IMR-90 (cell line): ENCODE data around the gene CHST5. TPM values are rescaled to one million over a fixed set of nuclear protein-coding genes. Genes with fewer than 3 reads are reported as not detected.

ENCODE experiments used
- ATAC-seq: fragments of 200-7000 bp; cut with Tn5 transposase; 2 replicates; pipeline ENCODE4 v1.9.1; 2020; ENCODE audit warnings: low read depth, mild to moderate bottlenecking, moderate library complexity
- BruUV-seq: library from RNA; stranded (reverse); fragments of 400-500 nt; replicated peaks from 2 replicates; lab custom pipeline; 2021; lab: Mats Ljungman, UMichigan
- CTCF ChIA-PET: fragments of 300-600 bp; formaldehyde crosslinking; extraction: SDS; loops from one replicate; lab custom pipeline; 2021; ENCODE audit warnings: antibody characterized with exemption; lab: Yijun Ruan, JAX
- POLR2A ChIA-PET: fragments of 300-600 bp; sonication (Branson Sonifier 250); formaldehyde crosslinking; loops from one replicate; lab custom pipeline; 2022; ENCODE audit warnings: antibody characterized with exemption; ENCODE audit not compliant: unreplicated experiment; lab: Charles Lee
- DNase-seq: peaks from one replicate; pipeline ENCODE4 v3.0.0; 2013
- H2AFZ ChIP-seq: replicated peaks from 2 replicates; pipeline ENCODE3; 2013; ENCODE audit warnings: low read length, mild to moderate bottlenecking; ENCODE audit not compliant: poor library complexity
- H2AK5ac ChIP-seq: 2 replicates; pipeline ENCODE4 v1.6.1; 2013; ENCODE audit warnings: low read depth, low read length, inconsistent platforms
- H2AK9ac ChIP-seq: replicated peaks from 2 replicates; pipeline ENCODE3; 2013; ENCODE audit warnings: mild to moderate bottlenecking, low read depth, low read length, moderate library complexity; ENCODE audit not compliant: poor library complexity
- H2BK120ac ChIP-seq: 2 replicates; pipeline ENCODE4 v1.6.1; 2013; ENCODE audit warnings: low read depth, low read length, inconsistent platforms
- H2BK15ac ChIP-seq: 3 replicates; pipeline ENCODE4 v1.6.1; 2013; ENCODE audit warnings: low read depth, low read length, inconsistent platforms
- H2BK20ac ChIP-seq: 2 replicates; pipeline ENCODE4 v1.6.1; 2013; ENCODE audit warnings: low read depth, mild to moderate bottlenecking, inconsistent platforms, low read length, moderate library complexity
- H2BK5ac ChIP-seq: 2 replicates; pipeline ENCODE4 v1.6.1; 2013; ENCODE audit warnings: mild to moderate bottlenecking, low read depth, low read length, inconsistent platforms; ENCODE audit not compliant: poor library complexity, severe bottlenecking
- H3K14ac ChIP-seq: replicated peaks from 2 replicates; pipeline ENCODE4 v1.6.1; 2013; ENCODE audit warnings: low read depth, low read length, inconsistent platforms
- H3K18ac ChIP-seq: 2 replicates; pipeline ENCODE4 v1.6.1; 2013; ENCODE audit warnings: low read depth, low read length, control low read depth
- H3K23ac ChIP-seq: 2 replicates; pipeline ENCODE4 v1.6.1; 2013; ENCODE audit warnings: low read depth, low read length, inconsistent platforms
- H3K27ac ChIP-seq: 2 replicates; pipeline ENCODE4 v1.5.1; 2013; ENCODE audit warnings: mild to moderate bottlenecking, control low read depth, low read length; ENCODE audit not compliant: insufficient read depth
- H3K27me3 ChIP-seq: 2 replicates; pipeline ENCODE4 v1.6.1; 2013; ENCODE audit warnings: low read length; ENCODE audit not compliant: control insufficient read depth, insufficient read depth
- H3K36me3 ChIP-seq: 2 replicates; pipeline ENCODE4 v1.6.1; 2013; ENCODE audit warnings: low read length, mixed read lengths; ENCODE audit not compliant: control insufficient read depth, insufficient read depth
- H3K4ac ChIP-seq: 2 replicates; pipeline ENCODE4 v1.6.1; 2013; ENCODE audit warnings: low read depth, low read length, inconsistent platforms
- H3K4me1 ChIP-seq: 2 replicates; pipeline ENCODE4 v1.6.1; 2013; ENCODE audit warnings: low read length, mixed read lengths; ENCODE audit not compliant: control insufficient read depth, insufficient read depth
- H3K4me2 ChIP-seq: 2 replicates; pipeline ENCODE4 v1.6.1; 2013; ENCODE audit warnings: low read depth, mild to moderate bottlenecking, control low read depth, low read length, moderate library complexity
- H3K4me3 ChIP-seq: 2 replicates; pipeline ENCODE4 v1.5.1; 2013; ENCODE audit warnings: low read depth, mild to moderate bottlenecking, control low read depth, low read length, moderate library complexity; ENCODE audit not compliant: insufficient read depth
- H3K56ac ChIP-seq: 2 replicates; pipeline ENCODE4 v1.6.1; 2013; ENCODE audit warnings: low read length, inconsistent platforms; ENCODE audit not compliant: insufficient read depth; ENCODE audit errors: extremely low read depth
- H3K79me1 ChIP-seq, 2 experiments: 2 replicates each; pipeline ENCODE4 v1.6.1; 2013; ENCODE audit warnings: low read length in 2 of 2, inconsistent platforms in 1 of 2, low read depth in 1 of 2
- H3K9ac ChIP-seq: 2 replicates; pipeline ENCODE4 v1.6.1; 2013; ENCODE audit warnings: low read depth, low read length, control low read depth
- H3K9me1 ChIP-seq: 2 replicates; pipeline ENCODE4 v1.6.1; 2013; ENCODE audit warnings: low read length, inconsistent platforms; ENCODE audit not compliant: insufficient read depth
- H3K9me3 ChIP-seq: 2 replicates; pipeline ENCODE4 v1.6.1; 2013; ENCODE audit warnings: low read length; ENCODE audit not compliant: control insufficient read depth, insufficient read depth
- H4K20me1 ChIP-seq: 2 replicates; pipeline ENCODE4 v1.6.1; 2013; ENCODE audit warnings: low read length, inconsistent platforms; ENCODE audit not compliant: insufficient read depth
- H4K5ac ChIP-seq: 2 replicates; pipeline ENCODE4 v1.6.1; 2013; ENCODE audit warnings: mild to moderate bottlenecking, low read depth, low read length, control low read depth
- H4K8ac ChIP-seq, 2 experiments: 2 replicates each; pipeline ENCODE4 v1.6.1; 2013; ENCODE audit warnings: low read depth in 2 of 2, low read length in 2 of 2, control low read depth in 1 of 2, inconsistent platforms in 1 of 2
- H4K91ac ChIP-seq: 2 replicates; pipeline ENCODE4 v1.6.1; 2013; ENCODE audit warnings: low read depth, low read length, inconsistent platforms; ENCODE audit not compliant: insufficient read depth
- BHLHE40 ChIP-seq: fragments of 150-350 bp; IDR thresholded peaks from 2 replicates; pipeline ENCODE4 v1.6.1; 2016; ENCODE audit warnings: mild to moderate bottlenecking, low read depth, low read length
- CEBPB ChIP-seq: IDR thresholded peaks from 2 replicates; pipeline ENCODE4 v1.6.1; 2012; ENCODE audit warnings: low read depth, low read length, improper control_type of control experiment
- CHD1 ChIP-seq: IDR thresholded peaks from 2 replicates; pipeline ENCODE4 v1.6.1; 2012; ENCODE audit warnings: low read depth, low read length, improper control_type of control experiment
- FOS ChIP-seq: fragments of 150-350 bp; IDR thresholded peaks from 2 replicates; pipeline ENCODE4 v1.6.1; 2016; ENCODE audit warnings: low read depth, low read length
- MAFK ChIP-seq: IDR thresholded peaks from 2 replicates; pipeline ENCODE4 v1.6.1; 2012; ENCODE audit warnings: low read depth, low read length, improper control_type of control experiment
- MAZ ChIP-seq: IDR thresholded peaks from 2 replicates; pipeline ENCODE4 v1.6.1; 2012; ENCODE audit warnings: low read depth, mild to moderate bottlenecking, low read length, improper control_type of control experiment, moderate library complexity, borderline replicate concordance
- MXI1 ChIP-seq: IDR thresholded peaks from 2 replicates; pipeline ENCODE4 v1.6.1; 2012; ENCODE audit warnings: low read depth, mild to moderate bottlenecking, low read length, moderate library complexity, borderline replicate concordance
- NFE2L2 ChIP-seq: fragments of 150-350 bp; IDR thresholded peaks from 2 replicates; pipeline ENCODE4 v1.6.1; 2016; ENCODE audit warnings: low read depth, mild to moderate bottlenecking, low read length
- POLR2A ChIP-seq: IDR thresholded peaks from 2 replicates; pipeline ENCODE4 v1.6.1; 2012; ENCODE audit warnings: mild to moderate bottlenecking, low read depth, low read length
- RAD21 ChIP-seq: IDR thresholded peaks from 2 replicates; pipeline ENCODE4 v1.6.1; 2012; ENCODE audit warnings: low read length, improper control_type of control experiment
- RCOR1 ChIP-seq: IDR thresholded peaks from 2 replicates; pipeline ENCODE4 v1.6.1; 2012; ENCODE audit warnings: mild to moderate bottlenecking, low read length, improper control_type of control experiment; ENCODE audit not compliant: insufficient replicate concordance
- RFX5 ChIP-seq: IDR thresholded peaks from 2 replicates; pipeline ENCODE4 v1.8.0; 2012; ENCODE audit warnings: low read depth, mild to moderate bottlenecking, low read length, moderate library complexity
- SMC3 ChIP-seq: fragments of 150-350 bp; IDR thresholded peaks from 2 replicates; pipeline ENCODE4 v1.6.1; 2016; ENCODE audit warnings: low read depth, mild to moderate bottlenecking, antibody characterized with exemption, low read length, moderate library complexity
- WGBS, 2 experiments: methylation state at CpG; one replicate each; pipeline versions ENCODE4 v1.1.5 to v1.1.7; 2013; ENCODE audit warnings: missing lambda C conversion rate in 2 of 2; ENCODE audit not compliant: insufficient read length in 1 of 2; ENCODE audit errors: extremely low coverage in 2 of 2; 5-methylcytosine and 5-hydroxymethylcytosine counted together
- dilution Hi-C: fragments of 300-500 bp; cut with HindIII; formaldehyde crosslinking; loops from one replicate; pipeline ENCODE4 v1.14.3; 2018; ENCODE audit warnings: low sequenced_read_pairs; ENCODE audit not compliant: unreplicated experiment
- in situ Hi-C: fragments of 300-500 bp; cut with MboI; formaldehyde crosslinking; loops from 3 replicates; pipeline ENCODE4 v1.14.3; 2019; ENCODE audit warnings: low sequenced_read_pairs, inconsistent platforms, mixed read lengths
- intact Hi-C: fragments of 100-400 bp; cut with micrococcal nuclease; formaldehyde crosslinking; loops from 2 replicates; pipeline ENCODE4 v1.10.0; 2022
- polyA plus RNA-seq, 3 experiments: library from polyadenylated mRNA; depleted of rRNA; stranded (reverse); fragments of >200 nt; gene quantifications; 2 replicates each; pipeline ENCODE4 v1.2.3, GENCODE V29; 2012; ENCODE audit warnings: low replicate concordance in 1 of 3
- total RNA-seq: library from RNA; depleted of rRNA; stranded (reverse); fragments of >200 nt; gene quantifications from 2 replicates; pipeline ENCODE4 v1.2.3, GENCODE V29; 2012
- TF ChIP-seq, protein P1 (sequence below): conservative IDR thresholded peaks from 2 replicates; pipeline ENCODE4 v1.5.1; 2012; ENCODE audit warnings: mild to moderate bottlenecking, low read depth, low read length, improper control_type of control experiment
- TF ChIP-seq, protein P2 (sequence below): fragments of 150-350 bp; IDR thresholded peaks from 2 replicates; pipeline ENCODE4 v1.6.1; 2017; ENCODE audit warnings: mild to moderate bottlenecking, antibody characterized with exemption, low read length, low read depth
- TF ChIP-seq, protein P3 (sequence below): fragments of 150-350 bp; IDR thresholded peaks from 2 replicates; pipeline ENCODE4 v1.6.1; 2016; ENCODE audit warnings: low read depth, mild to moderate bottlenecking, low read length, moderate library complexity, borderline replicate concordance

The CHST5 gene
- total and polyA plus RNA-seq, 2 of the 4 experiments (the other 2 are of a cell fraction) = not detected

DNA sequence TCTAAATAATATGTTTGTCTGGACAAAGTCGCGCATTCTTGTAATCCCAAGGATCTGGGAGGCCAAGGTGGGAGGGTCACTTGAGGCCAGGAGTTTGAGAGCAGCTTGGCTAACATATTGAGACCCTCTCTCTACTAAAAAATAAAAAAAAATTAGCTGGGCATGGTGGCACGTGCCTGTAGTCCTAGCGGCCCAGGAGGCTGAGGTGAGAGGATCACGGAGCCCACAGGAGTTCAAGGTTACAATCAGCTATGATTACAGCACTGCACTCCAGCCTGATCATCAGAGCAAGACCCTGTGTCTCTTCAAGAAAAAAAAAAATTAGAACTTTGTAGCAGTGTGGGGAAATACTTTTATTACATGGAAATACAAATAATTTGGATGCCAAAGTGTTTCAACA, 34.5 kb downstream of the CHST5 start:
- intact Hi-C loops (no loop called here), in situ Hi-C loops (no loop called here), dilution Hi-C loops (no loop called here)
- no peak overlapping the region for H3K4me3 ChIP-seq
- H4K8ac ChIP-seq = no peak overlapping the region
- H2BK20ac ChIP-seq = no peak overlapping the region
- H3K27ac ChIP-seq = no peak overlapping the region
- POLR2A ChIA-PET = no interaction called here
- H4K91ac ChIP-seq = no peak overlapping the region
- WGBS, 2 experiments = no CpG with 5 or more reads among the region's 5 CpGs
- no peak overlapping the region for H3K23ac ChIP-seq
- H3K9me1 ChIP-seq = no peaks in the 10 kb centered on the region; the same call in 1 of the 2 replicates
- no peak overlapping the region for H3K18ac ChIP-seq
- DNase-seq = no peak
- no peak overlapping the region for H2BK15ac ChIP-seq
- H3K27me3 ChIP-seq = peaks cover 4% of the 10 kb centered on the region
- no peak overlapping the region for H3K4ac ChIP-seq
- no peak for TF ChIP-seq POLR2A
- TF ChIP-seq, protein P1, sequence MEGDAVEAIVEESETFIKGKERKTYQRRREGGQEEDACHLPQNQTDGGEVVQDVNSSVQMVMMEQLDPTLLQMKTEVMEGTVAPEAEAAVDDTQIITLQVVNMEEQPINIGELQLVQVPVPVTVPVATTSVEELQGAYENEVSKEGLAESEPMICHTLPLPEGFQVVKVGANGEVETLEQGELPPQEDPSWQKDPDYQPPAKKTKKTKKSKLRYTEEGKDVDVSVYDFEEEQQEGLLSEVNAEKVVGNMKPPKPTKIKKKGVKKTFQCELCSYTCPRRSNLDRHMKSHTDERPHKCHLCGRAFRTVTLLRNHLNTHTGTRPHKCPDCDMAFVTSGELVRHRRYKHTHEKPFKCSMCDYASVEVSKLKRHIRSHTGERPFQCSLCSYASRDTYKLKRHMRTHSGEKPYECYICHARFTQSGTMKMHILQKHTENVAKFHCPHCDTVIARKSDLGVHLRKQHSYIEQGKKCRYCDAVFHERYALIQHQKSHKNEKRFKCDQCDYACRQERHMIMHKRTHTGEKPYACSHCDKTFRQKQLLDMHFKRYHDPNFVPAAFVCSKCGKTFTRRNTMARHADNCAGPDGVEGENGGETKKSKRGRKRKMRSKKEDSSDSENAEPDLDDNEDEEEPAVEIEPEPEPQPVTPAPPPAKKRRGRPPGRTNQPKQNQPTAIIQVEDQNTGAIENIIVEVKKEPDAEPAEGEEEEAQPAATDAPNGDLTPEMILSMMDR = no peak
- no peak for TF ChIP-seq CHD1
- TF ChIP-seq RFX5 = no peak
- no peak for TF ChIP-seq RAD21
- TF ChIP-seq MXI1 = no peak
- TF ChIP-seq RCOR1 = no peak
- TF ChIP-seq CEBPB = no peak
- no peak for TF ChIP-seq FOS
- no peak for TF ChIP-seq NFE2L2
- no peak for TF ChIP-seq MAZ
- TF ChIP-seq, protein P2, sequence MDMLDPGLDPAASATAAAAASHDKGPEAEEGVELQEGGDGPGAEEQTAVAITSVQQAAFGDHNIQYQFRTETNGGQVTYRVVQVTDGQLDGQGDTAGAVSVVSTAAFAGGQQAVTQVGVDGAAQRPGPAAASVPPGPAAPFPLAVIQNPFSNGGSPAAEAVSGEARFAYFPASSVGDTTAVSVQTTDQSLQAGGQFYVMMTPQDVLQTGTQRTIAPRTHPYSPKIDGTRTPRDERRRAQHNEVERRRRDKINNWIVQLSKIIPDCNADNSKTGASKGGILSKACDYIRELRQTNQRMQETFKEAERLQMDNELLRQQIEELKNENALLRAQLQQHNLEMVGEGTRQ = no peak
- TF ChIP-seq MAFK = no peak
- TF ChIP-seq SMC3 = no peak
- TF ChIP-seq, protein P3, sequence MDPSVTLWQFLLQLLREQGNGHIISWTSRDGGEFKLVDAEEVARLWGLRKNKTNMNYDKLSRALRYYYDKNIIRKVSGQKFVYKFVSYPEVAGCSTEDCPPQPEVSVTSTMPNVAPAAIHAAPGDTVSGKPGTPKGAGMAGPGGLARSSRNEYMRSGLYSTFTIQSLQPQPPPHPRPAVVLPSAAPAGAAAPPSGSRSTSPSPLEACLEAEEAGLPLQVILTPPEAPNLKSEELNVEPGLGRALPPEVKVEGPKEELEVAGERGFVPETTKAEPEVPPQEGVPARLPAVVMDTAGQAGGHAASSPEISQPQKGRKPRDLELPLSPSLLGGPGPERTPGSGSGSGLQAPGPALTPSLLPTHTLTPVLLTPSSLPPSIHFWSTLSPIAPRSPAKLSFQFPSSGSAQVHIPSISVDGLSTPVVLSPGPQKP = no peak
- no peak for TF ChIP-seq BHLHE40
- H3K4me1 ChIP-seq = no peaks in the 10 kb centered on the region; the same call in 1 of the 2 replicates
- no peak overlapping the region for H4K5ac ChIP-seq
- no peak overlapping the region for H2AK9ac ChIP-seq
- H2BK5ac ChIP-seq = no peak overlapping the region
- H2AK5ac ChIP-seq = no peak overlapping the region
- H4K20me1 ChIP-seq = no peaks in the 10 kb centered on the region
- no TSS peak for BruUV-seq
- ATAC-seq = no peak
- no peaks in the 10 kb centered on the region for H3K36me3 ChIP-seq
- H3K9ac ChIP-seq = no peak overlapping the region
- H3K4me2 ChIP-seq = no peak overlapping the region
- H3K14ac ChIP-seq = no peak overlapping the region
- H3K56ac ChIP-seq = no peak overlapping the region
- no peak overlapping the region for H2BK120ac ChIP-seq
- H3K79me1 ChIP-seq = no peaks in the 10 kb centered on the region
- H3K9me3 ChIP-seq = no peaks in the 10 kb centered on the region
- no peak overlapping the region for H2AFZ ChIP-seq
- CTCF ChIA-PET = interaction anchor here (0.9 kb wide), 1 partner anchor 15 kb away, joined by 3 read pairs; no protein-coding TSS in a partner anchor
